CMK (cell line): ENCODE results near the gene PLCB2.
A peak's percentile ranks its signal among the peaks of the same experiment; 100 is the strongest.

ENCODE experiments used
- DNase-seq: peaks from one replicate; pipeline ENCODE4 v3.0.0-alpha.2; 2010; ENCODE audit warnings: low read depth

PLCB2 gene

DNA sequence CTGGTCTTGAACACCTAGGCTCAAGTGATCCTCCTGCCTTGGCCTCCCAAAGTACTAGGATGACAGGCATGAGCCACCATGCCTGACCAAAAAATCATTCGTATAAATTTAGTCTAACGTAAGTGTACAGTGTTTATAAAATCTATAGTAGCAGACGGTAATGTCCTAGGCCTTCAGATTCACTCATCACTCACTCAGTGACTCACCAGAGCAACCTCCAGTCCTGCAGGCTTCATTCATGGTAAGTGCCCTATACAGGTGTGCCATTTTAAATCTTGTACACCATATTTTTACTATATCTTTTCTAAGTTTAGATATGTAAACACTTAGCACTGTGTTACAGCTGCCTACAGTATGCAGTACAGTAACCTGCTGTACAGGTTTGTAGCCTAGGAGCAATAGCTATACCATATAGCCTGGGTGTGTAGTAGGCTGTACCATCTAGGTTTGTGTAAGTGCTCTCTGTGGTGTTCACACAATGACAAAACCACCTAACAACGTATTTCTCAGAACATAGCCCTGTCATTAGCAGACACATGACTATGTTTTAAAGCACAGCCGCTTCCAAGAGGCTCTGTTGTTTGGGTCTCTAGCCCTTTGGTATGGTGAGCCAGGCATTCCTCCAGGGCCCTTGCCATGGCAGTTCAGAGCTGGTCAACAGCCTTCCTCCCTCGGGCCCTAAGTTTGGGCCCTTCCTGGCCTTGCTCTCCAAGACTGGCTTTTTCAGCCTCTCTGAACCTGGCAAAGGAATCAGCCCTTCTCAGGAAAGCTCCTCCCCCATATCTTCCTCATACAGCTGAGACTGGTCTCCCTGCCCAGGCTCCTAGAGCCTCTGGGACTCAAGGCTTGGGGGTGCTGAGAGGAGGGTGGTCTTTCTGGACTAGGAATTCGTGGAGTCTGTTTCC is 34.9 kb upstream of the PLCB2 start:
- DNase-seq, result no peak

DNA sequence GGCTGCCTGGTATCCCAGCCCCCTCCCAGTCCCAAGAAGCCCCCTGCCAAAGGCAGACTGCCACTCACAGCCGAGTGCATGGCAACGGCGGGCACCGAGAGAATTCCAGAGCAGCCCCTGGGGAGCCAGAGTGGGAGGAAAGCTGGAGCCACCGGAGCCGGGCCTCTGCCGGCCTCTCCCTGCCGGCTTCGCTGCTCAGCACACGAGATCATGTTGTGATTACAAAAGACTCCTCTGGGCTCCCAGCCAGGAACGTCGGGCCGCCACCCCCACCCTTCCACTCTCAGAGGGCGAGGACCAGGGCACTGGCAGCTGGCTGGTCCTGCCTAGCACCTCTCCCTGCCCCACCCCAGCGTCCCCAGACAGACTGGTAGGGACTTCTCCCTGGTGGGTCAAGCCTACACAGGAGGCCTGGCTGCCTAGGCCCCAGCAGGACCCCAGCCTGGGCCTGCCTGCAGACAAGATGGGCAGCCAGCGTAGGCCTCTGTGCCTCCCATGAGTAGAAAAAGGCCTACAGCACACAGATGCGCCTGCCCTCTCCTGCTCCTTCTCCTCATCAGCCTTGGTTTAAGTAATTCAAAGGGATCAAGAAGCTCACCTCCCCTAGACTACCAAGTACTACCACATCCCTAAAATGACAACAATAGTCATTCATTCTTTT is 33.1 kb upstream of the PLCB2 start, which contains the start of gene CCDC9B:
Gene CCDC9B, minus strand, starts transcription at position 200 of the 661 bp plus-strand sequence. Its CDS starts 120 bp downstream, at position 80.
- no peak for DNase-seq

DNA sequence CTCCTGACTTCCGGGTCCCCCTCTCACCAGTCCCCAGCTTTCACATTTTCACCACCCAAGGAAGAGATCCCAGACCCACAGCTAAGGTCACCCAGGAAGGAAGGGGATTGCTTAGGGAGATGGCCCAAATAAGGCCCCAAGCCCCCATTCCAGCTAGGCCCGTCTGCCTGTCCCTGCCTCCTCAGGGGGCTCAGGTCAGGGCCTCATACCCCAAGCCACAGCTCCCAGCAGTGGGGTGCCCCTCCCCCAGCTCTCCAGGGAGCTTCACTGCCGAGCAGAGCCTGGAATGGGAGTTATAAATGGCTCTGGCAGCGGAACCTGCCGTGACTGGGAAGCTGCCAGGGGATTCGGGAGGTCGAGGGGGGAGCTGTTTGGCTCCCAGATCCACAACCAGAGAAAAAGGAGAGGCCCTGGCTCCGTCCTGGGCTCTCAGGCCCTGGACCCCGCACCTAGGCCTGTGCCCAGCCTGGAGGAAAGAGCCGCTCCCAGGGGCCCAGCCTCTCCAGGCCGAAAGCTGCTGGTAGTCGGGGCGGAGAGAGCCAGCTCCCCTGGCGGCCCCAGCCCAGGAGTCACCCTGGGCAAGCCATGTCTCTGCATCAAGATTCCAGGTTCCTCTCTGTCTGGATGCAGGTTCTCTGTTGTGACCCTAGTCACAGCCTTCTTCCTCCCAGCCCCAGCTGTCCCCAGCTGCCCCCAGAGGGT is 32.5 kb upstream of the PLCB2 start:
- DNase-seq, result no peak

DNA sequence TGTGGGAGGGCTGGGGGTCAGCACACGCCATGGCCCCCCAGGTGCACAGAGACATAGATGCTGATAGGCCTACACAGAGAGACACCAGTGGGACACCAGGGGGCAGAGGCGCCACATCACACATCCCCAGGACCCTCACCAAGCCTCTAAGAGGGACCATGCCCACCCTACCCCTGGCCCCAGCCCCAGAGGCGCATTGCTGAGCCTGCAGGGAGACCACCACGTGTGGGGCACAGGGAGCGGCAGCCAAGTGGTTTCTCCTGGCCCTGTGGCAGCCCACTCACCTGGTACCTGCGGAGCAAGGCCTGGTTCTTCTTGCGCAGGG is 31.8 kb upstream of the PLCB2 start:
- DNase-seq, result no peak

DNA sequence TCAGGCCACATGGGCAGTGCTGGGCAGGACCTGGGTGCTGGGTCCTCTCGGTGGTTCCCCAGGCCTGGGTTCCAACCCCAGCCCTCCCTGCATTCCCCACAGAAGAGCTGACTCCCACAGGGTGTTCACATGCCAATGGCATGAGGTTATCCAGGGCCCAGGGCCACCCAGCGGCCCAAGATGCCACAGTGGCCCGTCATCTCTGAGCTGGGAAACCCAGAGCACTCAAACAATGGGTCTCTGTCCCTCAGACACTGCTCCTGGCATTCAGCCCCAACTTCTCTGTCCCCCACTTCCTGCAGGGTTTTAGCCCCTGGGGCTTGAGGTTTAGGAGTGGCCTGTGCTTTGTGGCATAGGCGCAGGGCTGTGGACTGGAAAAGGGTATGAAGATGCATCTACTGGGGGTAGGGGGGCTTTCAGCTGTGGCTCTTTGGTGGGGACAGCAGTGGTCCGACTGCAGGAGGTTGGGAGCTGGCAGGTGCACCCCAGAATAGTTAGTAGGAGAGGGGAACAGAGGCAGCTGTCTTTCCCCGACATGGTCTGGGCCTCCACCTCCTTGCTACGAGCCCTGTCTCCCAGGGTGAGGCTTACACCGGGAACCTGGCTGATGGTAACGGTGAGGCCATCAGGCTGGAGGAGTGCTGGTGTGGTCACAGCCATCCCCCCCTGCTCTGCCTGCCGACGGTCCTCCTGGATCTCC is 31.3 kb upstream of the PLCB2 start:
- no peak for DNase-seq

DNA sequence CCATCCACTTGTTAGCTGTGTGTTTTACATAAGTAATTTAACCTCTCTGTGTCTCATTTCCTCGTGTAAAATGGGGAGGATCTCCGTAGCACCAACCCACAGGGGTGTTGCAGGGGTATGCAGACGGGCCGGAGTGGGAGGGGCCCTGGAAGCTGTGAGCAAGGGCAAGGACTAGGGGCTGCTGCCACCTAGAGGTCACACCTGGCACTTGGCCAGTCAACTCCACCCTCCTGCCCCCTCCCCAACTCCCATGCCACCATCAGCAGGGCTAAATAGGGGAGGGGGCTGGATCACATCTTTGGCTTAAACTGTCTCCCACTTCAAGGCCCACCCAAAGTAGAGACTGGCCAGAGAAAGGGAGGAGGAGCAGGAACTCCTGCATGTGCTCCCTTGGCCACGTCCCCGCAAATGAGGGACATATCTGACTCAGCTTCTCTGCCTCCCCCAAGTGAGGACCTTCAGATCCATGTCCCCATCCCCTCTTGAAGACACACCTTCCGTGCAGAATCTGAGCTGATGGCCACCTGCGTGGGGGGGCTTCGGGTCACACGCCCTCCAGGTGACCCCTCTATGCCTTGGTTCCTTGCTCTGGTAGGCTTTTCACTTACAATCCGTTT is 30.4 kb upstream of the PLCB2 start:
- no peak for DNase-seq

DNA sequence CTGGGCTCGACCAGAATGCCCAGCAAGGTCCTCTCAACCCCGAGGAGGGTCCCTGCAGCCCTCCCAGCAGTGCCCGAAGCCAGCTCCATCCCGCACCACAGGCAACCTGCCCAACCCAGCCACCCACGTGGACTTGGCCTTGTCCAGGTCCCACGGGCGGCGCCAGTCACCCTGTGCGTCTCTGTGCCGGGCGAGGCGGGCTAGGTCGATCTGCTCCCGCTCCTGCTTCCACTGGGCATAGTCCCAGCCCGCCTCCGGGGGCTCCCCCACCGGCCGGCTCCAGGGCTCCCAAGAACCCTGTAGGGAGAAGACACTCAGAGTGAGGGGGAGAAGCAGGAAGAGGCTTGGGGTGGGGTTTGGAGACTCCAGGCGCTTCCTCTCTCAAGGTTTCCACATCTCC is 29.9 kb upstream of the PLCB2 start:
- no peak for DNase-seq

DNA sequence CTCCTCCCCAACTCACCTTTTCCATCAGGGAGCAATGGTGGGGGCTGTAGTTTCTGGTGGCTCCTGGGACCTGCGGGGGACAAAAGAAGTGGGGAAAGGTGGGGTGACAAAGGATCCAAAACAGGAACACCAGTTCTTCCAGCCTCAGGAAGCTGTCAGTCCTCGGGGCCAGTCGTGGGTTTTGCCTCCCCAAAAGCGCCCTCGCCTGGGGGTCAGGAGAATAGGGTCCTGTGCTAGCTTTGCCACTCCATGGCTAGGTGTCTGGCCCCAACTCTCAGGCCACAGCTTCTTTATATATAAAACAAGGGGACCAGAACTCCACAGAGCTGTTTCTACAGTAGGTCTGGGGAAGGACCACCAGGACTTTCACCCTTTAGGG is 29.0 kb upstream of the PLCB2 start:
- no peak for DNase-seq

DNA sequence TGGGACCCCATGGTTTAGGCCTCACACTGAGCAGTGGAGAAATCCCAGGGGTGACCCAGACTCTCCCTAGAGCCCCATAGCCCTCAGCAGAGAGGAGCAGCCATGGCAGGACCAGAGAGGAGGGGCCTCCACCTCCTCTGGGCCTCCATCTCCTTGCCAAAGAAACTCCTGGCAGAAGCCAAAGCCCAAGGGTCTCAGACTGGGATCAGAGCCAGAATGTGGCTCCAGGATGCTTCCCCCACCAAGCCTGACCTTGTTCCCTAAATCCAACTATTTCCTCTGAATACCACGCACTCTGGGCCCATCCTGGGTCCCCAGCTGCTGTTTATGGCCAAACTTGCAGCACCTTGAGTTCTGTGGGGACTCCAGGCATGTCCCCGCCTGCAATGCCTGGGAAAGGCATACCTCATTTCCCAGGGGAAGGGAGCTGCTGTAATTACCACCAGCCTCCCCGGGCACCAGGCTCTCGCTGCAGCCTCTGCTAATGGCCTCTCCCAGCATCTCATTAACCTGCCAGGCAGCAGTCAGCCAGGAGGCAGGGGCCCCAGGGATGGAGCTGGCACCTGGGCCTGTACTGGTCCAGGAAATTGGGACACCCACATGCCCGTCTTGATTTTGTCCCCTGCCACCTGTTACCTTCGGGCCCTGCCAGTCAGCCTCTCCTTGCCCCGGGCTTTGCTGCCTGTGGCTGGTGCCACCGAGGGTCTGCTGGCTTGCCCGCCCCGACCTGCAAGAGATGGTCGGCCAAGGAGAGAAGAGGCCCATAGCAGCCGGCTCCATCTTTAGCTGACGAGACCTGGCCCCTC is 28.4 kb upstream of the PLCB2 start:
- no peak for DNase-seq

DNA sequence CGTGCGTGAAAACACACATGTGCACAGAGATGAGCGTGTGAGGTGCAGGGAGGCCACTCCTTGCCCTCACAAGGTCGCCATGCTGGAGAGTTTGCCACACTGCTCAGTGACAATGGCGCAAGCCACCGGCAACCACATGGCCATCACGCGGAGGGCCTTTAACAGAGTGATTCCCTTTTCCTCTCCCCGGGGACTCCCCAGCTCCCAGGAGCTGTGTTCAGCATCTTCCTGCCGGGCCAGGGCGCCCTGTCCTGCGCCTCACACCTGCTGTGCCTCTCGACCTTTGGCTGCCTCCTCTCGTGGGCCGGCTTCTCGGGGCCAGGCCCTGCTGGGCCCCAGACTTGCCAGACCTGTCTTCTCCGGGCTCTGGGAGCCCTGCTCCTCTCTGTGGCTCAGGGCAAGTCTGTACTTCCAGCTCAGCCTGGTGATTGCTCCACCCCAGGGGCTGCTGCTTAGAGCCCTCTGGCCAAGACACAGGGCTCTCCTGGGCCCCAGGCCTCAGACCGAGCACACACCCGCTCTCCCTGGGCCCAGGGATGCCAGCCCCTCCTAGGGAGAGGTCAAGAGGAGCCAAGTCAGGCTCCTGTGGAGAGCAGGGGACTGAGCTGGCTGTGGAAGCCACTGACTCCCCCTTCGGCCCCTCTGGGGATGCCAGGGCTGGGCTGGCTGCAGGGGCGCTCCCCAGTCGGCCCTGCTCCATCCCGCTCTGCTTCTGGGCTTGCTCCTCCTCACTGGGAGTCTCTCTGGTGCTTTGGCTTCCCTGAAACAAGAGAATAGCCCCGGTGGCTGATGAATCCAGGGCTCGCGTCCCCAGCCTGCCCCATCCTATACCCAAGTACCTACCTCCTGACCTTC is 27.4 kb upstream of the PLCB2 start:
- DNase-seq, result no peak

DNA sequence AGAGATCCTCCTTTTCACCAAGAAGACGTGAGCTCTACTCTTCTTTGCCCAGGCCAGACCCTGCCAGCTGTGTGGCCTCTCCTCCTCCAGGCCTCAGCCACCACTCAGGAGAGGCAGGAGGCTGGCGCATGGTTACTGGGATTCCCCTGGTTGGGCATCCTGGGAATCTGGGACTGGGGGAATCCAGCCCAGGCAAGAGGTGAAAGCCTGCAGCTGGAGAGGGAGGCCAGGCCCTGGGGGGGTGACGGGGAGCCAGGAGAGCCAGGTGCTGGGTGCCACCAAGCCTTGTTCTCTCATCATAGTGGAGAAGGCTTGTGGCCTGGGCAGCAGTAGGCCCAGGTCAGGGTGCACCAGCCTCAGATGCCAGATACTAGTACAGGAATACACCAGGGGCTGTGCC is 26.8 kb upstream of the PLCB2 start:
- no peak for DNase-seq

DNA sequence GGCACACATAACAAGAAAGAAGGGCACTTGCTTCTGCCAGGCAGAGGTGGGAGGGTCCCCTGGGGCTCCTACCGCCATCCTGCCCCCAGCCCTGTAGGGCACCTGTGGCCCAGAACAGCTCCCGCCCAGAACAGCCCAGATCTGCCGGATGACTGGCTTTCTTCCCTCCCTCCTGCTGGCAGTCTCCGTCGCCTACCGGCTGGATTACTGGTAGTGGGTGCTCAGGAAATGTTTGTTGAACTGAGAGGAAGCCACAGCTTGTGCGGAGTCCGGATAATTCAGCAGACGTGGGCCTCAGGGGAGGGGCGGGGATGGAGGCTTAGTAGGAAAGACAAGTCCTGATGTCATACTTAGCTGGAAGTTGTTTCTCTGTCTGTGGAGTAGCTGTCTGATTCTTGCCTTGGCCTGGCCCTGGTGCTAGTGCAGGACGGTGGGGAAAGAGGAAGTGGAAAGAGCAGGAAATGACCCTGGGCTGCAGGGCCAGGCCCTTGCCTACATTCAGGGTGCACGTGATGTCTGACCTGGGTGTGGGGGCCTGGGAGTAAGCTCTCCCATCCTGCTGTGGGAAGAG is 26.3 kb upstream of the PLCB2 start:
- peak; percentile 83 for DNase-seq

DNA sequence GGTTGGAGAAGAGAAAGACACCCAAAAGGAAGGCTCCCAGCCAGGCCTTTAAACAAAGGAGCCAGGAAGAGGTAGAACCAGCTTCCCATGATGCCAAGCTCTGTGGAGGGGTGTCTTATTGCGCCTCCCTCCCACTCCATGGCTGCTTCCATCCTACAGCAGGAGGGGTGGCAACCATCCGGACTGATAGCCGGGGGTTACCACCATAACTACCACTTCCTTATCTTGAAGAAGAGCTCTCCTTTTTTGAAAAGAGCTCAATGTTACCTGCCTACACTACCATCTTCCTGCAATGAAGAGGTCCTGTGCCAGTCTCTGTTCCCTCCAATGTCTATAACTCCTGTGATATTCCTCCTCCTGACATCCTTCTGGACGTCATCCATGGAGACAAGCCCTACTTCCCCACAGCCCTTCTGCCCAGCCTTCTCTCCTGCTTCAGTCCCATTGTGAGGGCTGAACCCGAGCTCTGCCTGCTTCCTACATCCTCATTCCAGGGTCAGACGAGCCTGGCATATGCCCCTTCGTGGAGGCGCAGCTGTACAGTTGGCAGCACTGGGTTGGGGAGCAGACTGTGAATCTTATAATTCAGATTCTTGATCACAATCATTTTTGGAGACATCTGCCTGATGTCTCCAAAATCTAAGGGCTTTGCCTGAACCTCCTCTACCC is 24.5 kb upstream of the PLCB2 start:
- no peak for DNase-seq

DNA sequence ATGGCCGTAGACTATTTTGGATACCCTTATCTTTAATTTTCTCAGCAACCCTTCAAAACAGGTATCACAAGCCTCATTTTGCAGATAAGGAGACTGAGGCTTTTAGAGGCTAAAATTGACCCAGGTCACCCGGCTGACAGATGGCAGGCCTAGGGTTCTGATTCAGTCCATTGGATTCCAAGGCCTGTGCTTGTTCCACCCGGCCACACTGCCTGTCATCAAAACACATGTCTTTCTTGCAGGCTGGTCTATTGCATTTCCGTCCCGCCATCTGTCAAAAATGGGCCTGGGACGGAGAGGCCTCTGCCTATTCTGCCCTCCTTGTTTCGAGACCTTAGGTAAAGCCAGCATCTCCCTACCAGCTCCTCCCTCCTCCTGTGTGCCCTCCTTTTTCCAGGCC is 23.9 kb upstream of the PLCB2 start:
- no peak for DNase-seq

DNA sequence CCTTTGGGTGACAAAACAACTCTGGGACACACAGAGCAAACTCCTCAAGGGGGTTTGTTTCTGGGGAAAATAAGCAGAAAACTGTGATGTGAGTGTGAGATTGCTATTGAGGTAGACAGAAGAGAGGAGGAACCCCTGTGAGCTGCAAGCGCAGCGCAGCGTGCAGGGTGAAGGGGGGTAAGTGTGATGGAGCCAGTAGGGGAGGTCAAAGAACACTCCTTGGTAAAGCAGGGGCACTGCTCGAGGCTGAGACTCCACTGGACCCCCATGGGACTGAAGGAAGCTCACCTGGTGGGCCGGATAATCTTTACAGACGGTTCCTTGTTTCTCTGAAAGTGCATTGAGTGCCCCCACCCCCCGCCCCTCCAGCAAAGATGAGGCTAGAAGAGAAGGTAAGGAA is 23.3 kb upstream of the PLCB2 start:
- no peak for DNase-seq

DNA sequence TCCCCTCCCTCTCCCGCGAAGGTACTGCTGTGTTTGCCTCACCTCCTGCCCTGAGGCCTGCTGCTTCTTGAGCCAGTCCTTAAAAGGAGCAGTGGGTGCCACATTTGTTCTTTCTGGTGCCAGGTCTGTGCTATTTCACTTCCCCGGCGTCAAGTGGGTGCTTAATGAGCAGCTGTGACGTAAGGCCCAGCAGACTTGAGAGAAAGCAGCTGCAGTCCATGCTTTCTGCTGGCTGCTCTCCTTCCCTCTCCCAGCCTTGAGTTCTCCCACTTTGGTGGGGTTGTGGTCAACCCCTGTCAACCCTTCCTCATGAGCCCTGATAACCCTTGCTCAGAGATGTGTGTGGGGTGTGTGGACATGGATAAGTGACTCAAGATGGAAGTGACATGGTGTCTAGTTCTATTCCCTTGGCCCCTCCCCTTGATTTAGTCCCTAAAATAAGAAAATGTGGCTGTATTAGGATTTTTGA is 22.7 kb upstream of the PLCB2 start:
- DNase-seq, result peak; percentile 73

DNA sequence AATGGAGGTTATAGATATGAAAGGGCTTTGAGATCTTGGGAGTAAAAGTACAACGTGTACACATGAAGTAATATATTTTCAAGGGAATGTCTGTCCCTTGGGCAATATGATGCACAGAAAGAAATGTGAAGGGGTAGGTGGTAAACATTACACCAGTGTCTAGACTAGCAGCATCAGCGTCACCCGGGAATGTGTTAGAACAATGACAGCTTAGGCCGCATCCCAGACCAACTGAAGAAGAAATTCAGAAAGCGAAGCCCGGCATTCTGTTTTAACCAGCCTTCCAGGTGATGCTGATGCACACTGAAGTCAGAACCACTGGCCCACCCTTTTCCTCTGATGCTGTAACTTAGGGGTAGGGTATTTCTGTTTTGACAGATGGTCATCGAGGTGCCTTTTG is 22.1 kb upstream of the PLCB2 start:
- no peak for DNase-seq

DNA sequence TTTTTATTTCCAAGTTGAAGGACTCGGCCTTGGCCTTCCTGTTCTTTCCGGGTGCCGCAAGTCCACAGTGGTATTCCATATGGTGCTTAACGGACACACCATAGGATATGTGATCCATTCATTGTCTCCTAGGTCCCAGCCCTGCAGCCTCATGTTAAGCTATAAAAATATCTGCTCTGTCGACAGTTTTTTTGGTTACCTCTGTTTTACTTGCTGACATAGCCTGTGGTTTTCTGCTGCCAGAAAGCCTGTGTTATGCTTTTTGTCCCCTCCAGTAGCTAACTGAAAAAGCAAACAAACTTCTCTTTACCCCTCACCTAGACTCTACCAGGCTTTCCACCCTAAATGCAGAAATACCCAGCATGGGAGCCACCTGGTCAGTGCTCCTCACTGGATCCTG is 21.0 kb upstream of the PLCB2 start:
- no peak for DNase-seq

DNA sequence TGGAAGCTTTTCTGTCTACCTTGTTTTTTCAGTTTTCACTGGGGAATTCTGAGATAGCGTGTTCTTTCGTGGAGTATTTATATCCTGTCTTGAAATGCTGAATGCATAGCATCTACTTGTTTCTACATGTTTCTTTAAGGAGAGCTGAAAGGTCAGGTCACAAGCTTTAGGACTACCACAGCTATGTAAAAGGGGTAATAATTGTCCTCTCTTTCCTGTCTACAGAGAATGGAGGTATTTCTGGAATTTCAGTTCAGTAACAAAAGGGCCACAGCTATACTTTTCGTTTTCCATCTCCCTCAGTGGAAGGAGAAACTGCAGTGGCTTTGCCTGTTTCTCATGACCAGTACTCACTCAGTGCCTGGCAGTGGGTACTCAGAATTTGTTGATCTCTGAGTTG is 20.4 kb upstream of the PLCB2 start:
- DNase-seq, result no peak
